Measurements from ENCODE around the gene POU3F2.
A peak's percentile ranks its signal among the peaks of the same experiment; 100 is the strongest.

Gene POU3F2

DNA sequence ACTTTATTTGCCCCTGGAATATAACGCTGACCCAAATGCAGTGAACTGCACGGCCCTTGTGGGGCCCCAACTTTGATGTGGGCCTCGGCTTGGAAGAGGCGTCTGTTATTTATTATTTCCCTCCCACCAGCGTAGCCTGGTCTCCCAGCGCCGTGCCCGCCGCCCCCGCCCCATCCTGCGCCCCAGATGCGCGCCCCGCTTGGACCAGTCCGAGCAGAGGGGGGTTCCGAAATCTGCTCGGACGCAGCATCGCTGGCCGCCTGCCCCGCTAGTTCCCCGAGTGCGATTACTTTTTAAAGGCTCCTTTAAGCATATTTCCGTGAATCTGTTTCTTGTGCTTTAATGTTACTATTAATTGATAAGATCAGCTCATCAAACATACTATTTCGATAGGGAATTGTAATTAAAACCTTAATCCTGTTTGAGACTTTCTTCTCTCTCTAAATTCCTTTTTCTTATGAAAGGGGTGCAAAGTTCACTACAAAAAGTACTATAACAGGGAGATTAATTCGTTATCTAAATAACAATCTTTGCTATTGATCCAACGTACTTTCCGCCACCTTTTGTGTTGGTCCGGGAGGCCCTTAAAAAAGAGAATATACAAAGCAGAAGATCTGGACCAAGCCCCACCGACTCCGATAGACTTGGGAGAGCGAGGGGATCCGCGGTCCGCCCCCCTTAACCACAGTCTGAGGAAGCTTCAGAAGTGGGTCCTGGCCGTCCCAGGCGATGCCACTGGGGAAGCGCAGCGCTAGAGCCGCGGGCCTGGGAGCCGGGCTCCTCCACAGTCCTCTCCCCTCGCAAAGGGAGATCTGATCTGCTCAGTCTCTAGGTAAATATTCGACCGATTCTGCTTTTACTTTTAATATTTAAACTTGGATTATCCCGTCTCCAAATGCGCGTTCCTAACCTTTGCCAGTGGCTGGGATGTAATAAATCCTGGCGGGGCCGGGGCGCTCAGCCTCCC, 10.2 kb downstream of the POU3F2 start:
- no peak for DNase-seq

- DNase-seq, result peak; percentile 60
These were observed 11.0 kb downstream of the POU3F2 start for GRCh38 chr6:98845211-98846020.

DNA sequence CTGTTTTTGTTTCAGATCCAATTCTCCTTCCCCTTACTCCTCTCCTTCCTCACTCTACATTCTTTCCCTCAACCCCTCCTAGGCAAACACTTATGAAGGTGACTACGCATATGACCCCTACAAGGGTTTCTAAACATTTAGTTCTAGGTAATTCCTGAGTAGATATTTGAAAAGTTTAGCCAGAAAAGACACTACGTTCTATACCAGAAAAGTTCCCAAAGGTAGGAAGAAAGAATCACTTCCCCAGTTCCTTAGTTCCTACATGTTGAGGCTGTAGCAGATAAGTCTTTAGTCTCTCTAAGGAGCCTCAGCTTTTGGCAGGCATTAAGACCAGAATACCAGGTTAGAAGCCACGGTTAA, 11.6 kb downstream of the POU3F2 start:
- no peak for DNase-seq

DNA sequence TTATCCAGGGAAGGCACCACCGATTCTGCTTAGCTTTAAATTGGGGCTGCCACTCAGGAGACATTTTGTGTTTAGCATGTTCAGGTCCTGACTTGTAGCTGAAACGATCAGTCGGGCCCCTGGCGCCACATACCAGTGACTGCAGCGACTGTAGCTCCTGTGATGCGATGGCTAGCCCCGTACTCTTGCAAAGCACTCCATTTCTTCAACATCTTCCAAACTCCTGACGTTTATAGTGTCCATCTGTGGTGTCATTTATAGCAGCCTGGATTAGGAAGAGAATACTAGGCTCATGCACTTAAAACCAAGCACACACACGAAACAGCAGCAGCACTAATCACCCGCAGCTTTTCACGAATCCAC, 13.0 kb downstream of the POU3F2 start:
- no peak for DNase-seq

GRCh38 chr6:98847779-98848538, 13.6 kb downstream of the POU3F2 start:
- DNase-seq, result no peak

DNA sequence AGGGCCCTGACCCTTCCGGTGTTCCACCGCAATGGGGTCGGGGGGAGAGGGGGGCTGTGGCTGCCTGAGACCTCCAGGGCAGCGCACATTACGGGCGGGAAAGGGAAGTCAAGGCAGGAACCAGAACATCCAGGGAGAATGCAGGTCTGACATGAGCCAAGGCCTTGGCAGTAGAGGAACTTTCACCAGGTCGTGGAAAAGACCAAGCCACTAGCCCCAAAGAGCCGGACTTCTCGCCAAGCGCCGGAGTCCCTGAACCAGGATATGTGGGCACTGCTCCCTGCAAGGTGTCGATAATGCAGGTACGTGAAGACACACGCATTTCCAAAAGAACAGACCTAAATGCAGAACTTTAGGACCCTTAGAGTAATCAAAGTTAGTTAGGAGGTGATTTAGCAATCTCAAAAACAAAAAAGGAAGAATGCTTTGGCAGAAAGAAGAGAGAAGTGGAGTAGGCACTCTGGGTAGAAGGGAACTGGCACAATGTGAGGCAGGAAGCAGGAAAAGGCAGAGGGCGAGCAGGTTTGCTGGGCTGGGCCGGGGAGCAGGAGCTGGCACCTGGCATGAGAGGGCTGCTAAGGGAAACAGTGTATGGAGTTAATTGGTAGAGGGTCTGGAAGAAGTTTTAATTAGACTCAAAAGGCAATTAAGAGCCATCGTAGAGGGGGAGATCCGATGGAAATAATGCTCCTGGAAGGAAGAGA, 14.3 kb downstream of the POU3F2 start:
- DNase-seq, result no peak

GRCh38 chr6:98864497-98864896, 30.1 kb downstream of the POU3F2 start:
- DNase-seq, result no peak

DNA sequence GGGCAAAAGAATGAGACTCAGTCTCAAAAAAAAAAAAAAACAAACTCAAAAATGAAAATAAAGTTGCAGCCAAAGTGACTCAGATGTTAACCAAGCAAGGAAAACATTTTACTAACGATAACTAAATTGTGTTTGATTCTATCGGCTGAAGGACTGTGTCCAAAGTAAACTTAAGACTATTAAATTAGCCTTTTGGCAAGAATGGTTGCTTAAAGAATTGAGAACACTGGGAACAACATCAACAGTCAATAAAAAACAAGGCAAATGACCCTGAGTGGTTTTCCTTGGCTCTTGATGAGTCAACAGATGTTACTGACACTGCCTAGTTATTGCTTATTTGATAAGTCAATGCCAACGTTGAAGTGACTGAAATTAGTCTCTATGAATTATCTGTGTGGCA, 36.7 kb downstream of the POU3F2 start:
- no peak for DNase-seq

DNA sequence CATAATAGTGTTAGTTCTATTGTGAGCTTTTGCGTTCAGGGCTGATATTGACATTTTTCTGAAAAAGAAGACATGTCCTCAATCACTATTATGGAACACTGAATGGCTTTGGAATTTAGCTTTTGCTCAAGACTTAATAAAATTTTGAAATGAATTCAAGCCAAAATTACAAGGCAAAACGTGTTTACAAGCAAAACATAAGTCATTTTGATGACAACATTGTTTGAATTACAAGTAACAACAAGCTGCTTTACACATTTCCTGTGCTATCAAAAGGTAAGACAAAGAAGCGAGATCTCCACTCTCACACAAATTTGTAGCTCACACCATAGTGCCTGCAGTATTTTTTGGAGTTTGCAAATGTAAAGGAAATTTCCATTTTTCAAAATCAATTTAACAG, 37.4 kb downstream of the POU3F2 start:
- DNase-seq, result no peak

DNA sequence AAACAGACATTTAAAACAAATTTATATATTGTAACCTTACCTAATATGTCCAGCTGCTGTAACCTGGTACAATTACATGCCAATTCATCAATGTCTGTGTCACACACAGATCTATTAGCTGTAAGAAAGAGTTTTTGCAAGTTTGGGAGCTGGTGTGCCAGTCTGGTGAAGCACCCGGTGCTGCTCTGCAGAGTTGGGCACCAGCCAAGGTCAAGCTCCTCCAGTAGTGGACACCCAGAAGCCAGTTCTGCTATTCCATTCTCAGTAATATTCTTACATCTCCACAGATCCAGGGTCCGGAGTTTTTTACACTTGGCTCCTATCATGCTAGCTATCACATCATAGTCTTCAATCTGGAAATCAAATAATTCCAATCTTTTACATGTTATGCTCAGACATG, 41.0 kb downstream of the POU3F2 start:
- DNase-seq, result no peak

- DNase-seq, result no peak
These were observed 42.9 kb downstream of the POU3F2 start for GRCh38 chr6:98877250-98877649.

DNA sequence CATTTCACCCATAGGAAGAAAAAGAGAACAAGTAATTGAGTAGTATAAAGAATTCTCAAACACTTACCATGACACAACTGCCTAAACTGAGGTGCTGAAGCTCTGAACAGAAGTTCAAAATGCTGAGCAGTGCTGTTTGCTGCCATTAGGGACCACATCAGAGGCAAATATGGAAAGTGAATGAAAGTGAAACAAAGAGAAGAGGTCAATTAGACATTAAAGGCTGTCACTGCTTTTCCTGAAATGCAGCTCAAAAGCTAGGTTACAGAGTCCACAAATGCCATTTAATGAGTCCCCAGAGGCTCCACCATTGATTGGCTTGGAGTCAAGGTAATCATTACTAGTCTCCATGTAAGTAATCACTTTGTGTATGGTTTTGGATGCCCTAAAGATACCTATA, 46.1 kb downstream of the POU3F2 start:
- DNase-seq, result no peak

GRCh38 chr6:98885330-98885729, 51.0 kb downstream of the POU3F2 start:
- no peak for DNase-seq

DNA sequence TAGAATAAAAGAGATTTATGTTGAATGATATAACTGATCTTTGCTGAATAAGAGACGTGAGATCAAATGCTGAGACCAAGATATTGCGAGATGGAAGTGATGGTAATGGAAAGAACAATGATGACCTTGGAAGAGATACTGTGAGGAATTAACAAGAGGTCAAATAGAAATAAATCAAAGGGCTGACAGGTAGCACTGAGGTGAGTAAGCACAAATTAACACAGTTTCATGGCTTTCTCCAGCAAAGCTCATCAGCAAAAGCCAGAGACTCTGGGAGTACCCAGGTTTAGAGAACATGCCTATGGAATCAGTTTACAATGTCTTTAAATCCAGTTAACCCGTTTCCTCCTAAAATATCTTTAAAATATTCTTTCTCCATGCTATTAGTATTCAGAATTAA, 53.3 kb downstream of the POU3F2 start:
- no peak for DNase-seq
